Loucy (cell line): ENCODE results near the gene TAAR2.

Experiments
- CTCF ChIP-seq: fragments of 200-600 bp; sonication (generic); conservative IDR thresholded peaks from 2 replicates; pipeline ENCODE4 v1.5.1; 2014; ENCODE audit warnings: mild to moderate bottlenecking, antibody characterized with exemption, low read length
- EZH2phosphoT487 ChIP-seq: fragments of 200-600 bp; IDR thresholded peaks from 2 replicates; pipeline ENCODE4 v1.6.1; 2018; ENCODE audit warnings: antibody characterized with exemption, mild to moderate bottlenecking, moderate library complexity, borderline replicate concordance

- no peak for TF ChIP-seq CTCF
- no peak for TF ChIP-seq EZH2phosphoT487
Observed at GRCh38 chr6:132611616-132612015, 12.5 kb downstream of the TAAR2 start.
